Naive thymus-derived CD4-positive, alpha-beta T cell (primary cell): ENCODE data around the gene ENOX1. TPM values are rescaled to one million over a fixed set of nuclear protein-coding genes. Genes with fewer than 3 reads are reported as not detected.
"Not testable (repeated sequence)": the region's sequence is repeated elsewhere in the genome, so short reads cannot be mapped to it uniquely, and the experiment has no call there.

Experiments
- ATAC-seq: fragments of 150-1000 bp; cut with Tn5 transposase; 2 replicates; pipeline ENCODE4 v1.10.0; 2021; ENCODE audit warnings: mild to moderate bottlenecking, moderate library complexity
- CTCF ChIA-PET: fragments of 350-600 bp; sonication (Branson Sonifier 250); formaldehyde crosslinking; loops from one replicate; lab custom pipeline; 2021; ENCODE audit warnings: antibody characterized with exemption; lab: Charles Lee
- POLR2A ChIA-PET: fragments of 350-600 bp; sonication (Branson Sonifier 250); formaldehyde crosslinking; loops from one replicate; lab custom pipeline; 2021; ENCODE audit warnings: antibody characterized with exemption, inconsistent platforms; lab: Charles Lee
- DNase-seq, 9 donors: peaks; one replicate each; pipeline versions ENCODE4 v3.0.0 to v3.0.0-alpha.2; 2020 to 2022; ENCODE audit warnings: mixed read lengths in 1 of 9
- H3K27ac ChIP-seq: one replicate; pipeline ENCODE4 v1.7.0; 2013; ENCODE audit warnings: mild to moderate bottlenecking, low read depth, low read length, moderate library complexity
- H3K27me3 ChIP-seq, 2 donors: one replicate each; pipeline ENCODE4 v1.7.0; 2013; ENCODE audit warnings: low read length in 2 of 2, mild to moderate bottlenecking in 2 of 2, moderate library complexity in 2 of 2; ENCODE audit not compliant: control insufficient read depth in 2 of 2, insufficient read depth in 2 of 2
- H3K36me3 ChIP-seq, 3 experiments: 1 replicate in 2 of 3; 2 replicates in 1 of 3; pipeline ENCODE4 v1.7.0; 2013; ENCODE audit warnings: low read length in 3 of 3, mild to moderate bottlenecking in 3 of 3, moderate library complexity in 1 of 3; ENCODE audit not compliant: insufficient read depth in 3 of 3, control insufficient read depth in 2 of 3
- H3K4me1 ChIP-seq, 2 donors: one replicate each; pipeline ENCODE4 v1.7.0; 2013; ENCODE audit warnings: low read length in 2 of 2, mild to moderate bottlenecking in 2 of 2, moderate library complexity in 1 of 2; ENCODE audit not compliant: control insufficient read depth in 2 of 2, insufficient read depth in 2 of 2
- H3K4me3 ChIP-seq: 2 replicates; pipeline ENCODE4 v1.7.0; 2013; ENCODE audit warnings: mild to moderate bottlenecking, low read length
- H3K9me3 ChIP-seq, 3 experiments: 1 replicate in 2 of 3; 2 replicates in 1 of 3; pipeline ENCODE4 v1.7.0; 2013; ENCODE audit warnings: low read length in 3 of 3; ENCODE audit not compliant: control insufficient read depth in 2 of 3
- H3K27ac Mint-ChIP-seq, 9 donors: one replicate each; pipeline ENCODE4 v1.8.0; 2020 to 2022; ENCODE audit warnings: mixed read lengths in 9 of 9, mild to moderate bottlenecking in 8 of 9, moderate library complexity in 5 of 9, inconsistent platforms in 2 of 9
- H3K27me3 Mint-ChIP-seq, 5 donors: one replicate each; pipeline ENCODE4 v1.8.0; 2021 to 2022; ENCODE audit warnings: mixed read lengths in 5 of 5, mild to moderate bottlenecking in 1 of 5
- H3K36me3 Mint-ChIP-seq, 5 donors: one replicate each; pipeline ENCODE4 v1.8.0; 2020 to 2022; ENCODE audit warnings: mixed read lengths in 5 of 5, mild to moderate bottlenecking in 3 of 5, inconsistent platforms in 1 of 5
- H3K4me1 Mint-ChIP-seq, 7 donors: one replicate each; pipeline ENCODE4 v1.8.0; 2020 to 2022; ENCODE audit warnings: mixed read lengths in 7 of 7, mild to moderate bottlenecking in 3 of 7, inconsistent platforms in 1 of 7
- H3K4me3 Mint-ChIP-seq, 10 donors: one replicate each; pipeline ENCODE4 v1.8.0; 2020 to 2022; ENCODE audit warnings: mild to moderate bottlenecking in 10 of 10, mixed read lengths in 10 of 10, moderate library complexity in 6 of 10, inconsistent platforms in 2 of 10
- H3K9me3 Mint-ChIP-seq, 11 donors: one replicate each; pipeline ENCODE4 v1.8.0; 2020 to 2022; ENCODE audit warnings: mixed read lengths in 11 of 11, mild to moderate bottlenecking in 4 of 11, inconsistent platforms in 1 of 11, moderate library complexity in 1 of 11
- intact Hi-C, 2 donors: fragments of 100-400 bp; cut with micrococcal nuclease; formaldehyde crosslinking; loops; one replicate each; pipeline ENCODE4 v1.15.1; 2023
- polyA plus RNA-seq, 2 donors: library from polyadenylated mRNA; unstranded; fragments of 300-500 nt; fragmentation: Illumina TruSeq; gene quantifications; one replicate each; pipeline ENCODE4 v1.2.3, GENCODE V29; 2021
- total RNA-seq, 6 experiments: library from RNA in 5 of 6; stranded (reverse) in 5 of 6; gene quantifications; 1 replicate in 5 of 6; 2 replicates in 1 of 6; pipeline ENCODE4 v1.2.3 and lab custom pipeline; 2021 to 2026

The ENOX1 gene
- total and polyA plus RNA-seq, 7 experiments from 2014 or later: 0.17 TPM; not detected in 6

- Mint-ChIP-seq H3K27ac (no peak overlapping the region), H3K9me3 (peaks cover 0 to 5% (median 0%) of the 10 kb centered on the region in 11 donors), H3K4me1 (no peaks in the 10 kb centered on the region), H3K4me3 (no peak overlapping the region), H3K27me3 (peaks cover 0 to 4% (median 4%) of the 10 kb centered on the region in 5 donors), H3K36me3 (no peaks in the 10 kb centered on the region)
- ChIA-PET POLR2A (no interaction called here), CTCF (no interaction called here)
- H3K4me1 ChIP-seq: no peaks in the 10 kb centered on the region
- intact Hi-C loops: no loop called here
- H3K27ac ChIP-seq: no peak overlapping the region
- DNase-seq (no peak), ATAC-seq (no peak)
- H3K36me3 ChIP-seq: no peaks in the 10 kb centered on the region
- no peaks in the 10 kb centered on the region for H3K9me3 ChIP-seq
- H3K4me3 ChIP-seq: no peak overlapping the region
- no peaks in the 10 kb centered on the region for H3K27me3 ChIP-seq
Observed at GRCh38 chr13:43425234-43425633, 361.5 kb downstream of the ENOX1 start.

- H3K27me3 ChIP-seq: no peaks in the 10 kb centered on the region
- ATAC-seq: no peak
- no peaks in the 10 kb centered on the region for H3K4me1 ChIP-seq
- H3K27me3 Mint-ChIP-seq: peaks cover 0 to 7% (median 4%) of the 10 kb centered on the region in 5 donors
- H3K27ac ChIP-seq: no peak overlapping the region
- no peaks in the 10 kb centered on the region for H3K4me1 Mint-ChIP-seq
- no peaks in the 10 kb centered on the region for H3K36me3 Mint-ChIP-seq
- no peaks in the 10 kb centered on the region for H3K9me3 ChIP-seq
- POLR2A ChIA-PET: no interaction called here
- no peak overlapping the region for H3K4me3 Mint-ChIP-seq
- peaks cover 0 to 8% (median 0%) of the 10 kb centered on the region in 11 donors for H3K9me3 Mint-ChIP-seq
- H3K27ac Mint-ChIP-seq: no peak overlapping the region
- H3K36me3 ChIP-seq: no peaks in the 10 kb centered on the region
- CTCF ChIA-PET: no interaction called here
- intact Hi-C loops: no loop called here
- no peak for DNase-seq
- no peak overlapping the region for H3K4me3 ChIP-seq
Observed at GRCh38 chr13:43424412-43424811, 362.4 kb downstream of the ENOX1 start.

GRCh38 chr13:43422116-43422515, 364.7 kb downstream of the ENOX1 start:
- POLR2A ChIA-PET: no interaction called here
- ATAC-seq (no peak), DNase-seq (no peak)
- H3K4me1 ChIP-seq: no peaks in the 10 kb centered on the region
- H3K36me3 ChIP-seq: no peaks in the 10 kb centered on the region
- Mint-ChIP-seq H3K4me1 (no peaks in the 10 kb centered on the region), H3K36me3 (no peaks in the 10 kb centered on the region), H3K9me3 (peaks cover 0 to 8% (median 0%) of the 10 kb centered on the region in 11 donors), H3K27me3 (peaks cover 0 to 7% (median 4%) of the 10 kb centered on the region in 5 donors), H3K4me3 (no peak overlapping the region), H3K27ac (no peak overlapping the region)
- intact Hi-C loops: no loop called here
- CTCF ChIA-PET: no interaction called here
- H3K4me3 ChIP-seq: no peak overlapping the region
- no peaks in the 10 kb centered on the region for H3K27me3 ChIP-seq
- no peak overlapping the region for H3K27ac ChIP-seq
- H3K9me3 ChIP-seq: no peaks in the 10 kb centered on the region

GRCh38 chr13:43416842-43417241, 369.9 kb downstream of the ENOX1 start:
- H3K27ac ChIP-seq, H3K27me3 ChIP-seq, H3K9me3 Mint-ChIP-seq, H3K4me3 ChIP-seq, CTCF ChIA-PET, H3K27me3 Mint-ChIP-seq, H3K4me3 Mint-ChIP-seq, H3K27ac Mint-ChIP-seq, DNase-seq, ATAC-seq, POLR2A ChIA-PET, H3K36me3 Mint-ChIP-seq, H3K4me1 ChIP-seq, H3K4me1 Mint-ChIP-seq, H3K36me3 ChIP-seq, intact Hi-C loops, H3K9me3 ChIP-seq: not testable (repeated sequence)

- H3K27me3 ChIP-seq, DNase-seq, H3K4me1 ChIP-seq, ATAC-seq, H3K27me3 Mint-ChIP-seq, H3K27ac ChIP-seq, H3K36me3 ChIP-seq, H3K27ac Mint-ChIP-seq, H3K4me3 ChIP-seq, H3K9me3 ChIP-seq, intact Hi-C loops, H3K9me3 Mint-ChIP-seq, H3K4me1 Mint-ChIP-seq, H3K4me3 Mint-ChIP-seq, POLR2A ChIA-PET, H3K36me3 Mint-ChIP-seq, CTCF ChIA-PET: not testable (repeated sequence)
Observed at GRCh38 chr13:43416408-43416807, 370.4 kb downstream of the ENOX1 start.

GRCh38 chr13:43415903-43416391, 370.8 kb downstream of the ENOX1 start:
- H3K27ac Mint-ChIP-seq, H3K36me3 Mint-ChIP-seq, H3K4me3 Mint-ChIP-seq, intact Hi-C loops, H3K9me3 ChIP-seq, H3K36me3 ChIP-seq, H3K4me1 Mint-ChIP-seq, H3K27me3 ChIP-seq, POLR2A ChIA-PET, DNase-seq, H3K27ac ChIP-seq, ATAC-seq, CTCF ChIA-PET, H3K4me1 ChIP-seq, H3K4me3 ChIP-seq, H3K9me3 Mint-ChIP-seq: not testable (repeated sequence)
- peaks cover 0 to 13% (median 6%) of the 10 kb centered on the region in 5 donors for H3K27me3 Mint-ChIP-seq

GRCh38 chr13:43414111-43414510, 372.7 kb downstream of the ENOX1 start:
- Histone ChIP-seq H3K4me3 (no peak overlapping the region), H3K27me3 (no peaks in the 10 kb centered on the region), H3K4me1 (no peaks in the 10 kb centered on the region), H3K9me3 (no peaks in the 10 kb centered on the region), H3K36me3 (no peaks in the 10 kb centered on the region), H3K27ac (no peak overlapping the region)
- Mint-ChIP-seq H3K27ac (no peak overlapping the region), H3K9me3 (peaks cover 0 to 3% (median 0%) of the 10 kb centered on the region in 11 donors), H3K4me1 (no peaks in the 10 kb centered on the region), H3K27me3 (peaks cover 5 to 13% (median 8%) of the 10 kb centered on the region in 5 donors), H3K36me3 (no peaks in the 10 kb centered on the region), H3K4me3 (no peak overlapping the region)
- ChIA-PET POLR2A (no interaction called here), CTCF (no interaction called here)
- DNase-seq (no peak), ATAC-seq (no peak)
- intact Hi-C loops: no loop called here
